Cardiac muscle cell (in vitro differentiated cells and primary cell): ENCODE data around the gene PTGR1. TPM values are rescaled to one million over a fixed set of nuclear protein-coding genes. Genes with fewer than 3 reads are reported as not detected.
"Not testable (repeated sequence)": the region's sequence is repeated elsewhere in the genome, so short reads cannot be mapped to it uniquely, and the experiment has no call there.

ENCODE experiments used
- DNase-seq, 2 donors: peaks; one replicate each; pipeline versions ENCODE4 v3.0.0 to v3.0.0-alpha.2; 2010 to 2017; ENCODE audit warnings: low read depth in 1 of 2, low spot score in 1 of 2
- H3K27ac ChIP-seq: fragments of 200-600 bp; sonication (generic); 2 replicates; pipeline ENCODE4 v1.5.1; 2016
- H3K27me3 ChIP-seq: fragments of 200-600 bp; sonication (generic); 2 replicates; pipeline ENCODE4 v1.6.0; 2016; ENCODE audit warnings: control low read depth
- H3K36me3 ChIP-seq: fragments of 200-600 bp; sonication (generic); 2 replicates; pipeline ENCODE4 v1.5.1; 2016; ENCODE audit warnings: control low read depth
- H3K4me1 ChIP-seq: fragments of 200-600 bp; sonication (generic); 2 replicates; pipeline ENCODE4 v1.8.1; 2017; ENCODE audit warnings: low read depth, mild to moderate bottlenecking, mixed run types
- H3K4me3 ChIP-seq: fragments of 200-600 bp; sonication (generic); 2 replicates; pipeline ENCODE4 v1.5.1; 2016; ENCODE audit warnings: mild to moderate bottlenecking
- H3K9me3 ChIP-seq: fragments of 200-600 bp; sonication (generic); 2 replicates; pipeline ENCODE4 v1.5.1; 2017; ENCODE audit warnings: low read depth, mild to moderate bottlenecking, control low read depth
- CTCF ChIP-seq: IDR thresholded peaks from 2 replicates; pipeline ENCODE4 v1.5.1; 2012; ENCODE audit warnings: low read depth, mild to moderate bottlenecking, low read length
- polyA plus RNA-seq: library from polyadenylated mRNA; unstranded; fragments of >200 nt; fragmentation: Nextera tagmentation; extraction: Ambion mirVana; gene quantifications from 2 replicates; pipeline ENCODE4 v1.2.1, GENCODE V29; 2016
- total RNA-seq: library from RNA; depleted of rRNA; stranded (reverse); fragments of >200 nt; gene quantifications from 2 replicates; pipeline ENCODE4 v1.2.3, GENCODE V29; 2016

Gene PTGR1
- total and polyA plus RNA-seq, 2 experiments from 2014 or later: 65.6 to 98.3 TPM

DNA sequence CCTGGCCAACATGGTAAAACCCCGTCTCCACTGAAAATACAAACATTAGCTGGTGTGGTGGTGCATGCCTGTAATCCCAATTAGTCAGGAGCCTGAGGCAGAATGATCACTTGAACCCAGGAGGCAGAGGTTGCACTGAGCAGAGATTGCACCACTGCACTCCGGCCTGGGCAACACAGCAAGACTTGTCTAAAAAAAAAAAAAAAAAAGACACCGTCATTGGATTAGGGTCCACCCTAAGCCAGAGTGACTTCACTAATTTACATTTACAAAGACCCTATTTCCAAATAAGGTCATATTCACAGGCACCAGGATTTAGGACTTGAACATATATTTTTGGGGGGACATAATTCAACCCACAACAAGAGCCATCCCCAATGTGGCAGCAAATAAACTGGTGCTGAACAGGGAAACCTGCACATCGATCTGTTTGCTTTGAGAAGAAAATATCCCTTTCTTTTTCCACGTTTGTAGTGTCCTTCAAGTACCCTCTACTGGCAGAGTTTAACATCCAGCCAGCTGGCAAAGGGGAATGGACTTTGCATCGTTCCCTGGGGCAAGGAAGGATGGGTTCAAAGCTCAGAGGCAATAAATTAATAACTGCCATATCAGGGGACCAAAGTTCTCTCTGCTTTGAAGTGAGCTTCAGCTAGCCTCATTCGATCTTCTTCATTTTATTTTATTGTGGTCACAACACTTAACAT is 28.0 kb upstream of the PTGR1 start:
- H3K9me3 ChIP-seq: no peaks in the 10 kb centered on the region
- no peak for DNase-seq
- no peaks in the 10 kb centered on the region for H3K36me3 ChIP-seq
- TF ChIP-seq CTCF: no peak
- H3K27me3 ChIP-seq: no peaks in the 10 kb centered on the region
- H3K27ac ChIP-seq: no peak overlapping the region
- no peak overlapping the region for H3K4me3 ChIP-seq
- H3K4me1 ChIP-seq: peaks cover 4% of the 10 kb centered on the region

GRCh38 chr9:111622626-111623025 is 23.2 kb upstream of the PTGR1 start:
- no peaks in the 10 kb centered on the region for H3K4me1 ChIP-seq
- no peaks in the 10 kb centered on the region for H3K27me3 ChIP-seq
- H3K4me3 ChIP-seq: no peak overlapping the region
- no peak overlapping the region for H3K27ac ChIP-seq
- peak in 1 of 2 donors; percentile 81 for DNase-seq
- no peaks in the 10 kb centered on the region for H3K36me3 ChIP-seq
- TF ChIP-seq CTCF: no peak
- H3K9me3 ChIP-seq: no peaks in the 10 kb centered on the region

- H3K4me1 ChIP-seq: no peaks in the 10 kb centered on the region
- H3K27me3 ChIP-seq: no peaks in the 10 kb centered on the region
- TF ChIP-seq CTCF: peak; percentile 98
- no peaks in the 10 kb centered on the region for H3K36me3 ChIP-seq
- no peak overlapping the region for H3K27ac ChIP-seq
- H3K4me3 ChIP-seq: no peak overlapping the region
- peak in 1 of 2 donors; percentile 69 for DNase-seq
- H3K9me3 ChIP-seq: no peaks in the 10 kb centered on the region
These were observed 22.5 kb upstream of the PTGR1 start for GRCh38 chr9:111621895-111622480.

GRCh38 chr9:111617349-111617748 is 17.9 kb upstream of the PTGR1 start:
- H3K9me3 ChIP-seq, H3K27me3 ChIP-seq, DNase-seq, H3K4me3 ChIP-seq, H3K36me3 ChIP-seq, H3K27ac ChIP-seq, H3K4me1 ChIP-seq: not testable (repeated sequence)

DNA sequence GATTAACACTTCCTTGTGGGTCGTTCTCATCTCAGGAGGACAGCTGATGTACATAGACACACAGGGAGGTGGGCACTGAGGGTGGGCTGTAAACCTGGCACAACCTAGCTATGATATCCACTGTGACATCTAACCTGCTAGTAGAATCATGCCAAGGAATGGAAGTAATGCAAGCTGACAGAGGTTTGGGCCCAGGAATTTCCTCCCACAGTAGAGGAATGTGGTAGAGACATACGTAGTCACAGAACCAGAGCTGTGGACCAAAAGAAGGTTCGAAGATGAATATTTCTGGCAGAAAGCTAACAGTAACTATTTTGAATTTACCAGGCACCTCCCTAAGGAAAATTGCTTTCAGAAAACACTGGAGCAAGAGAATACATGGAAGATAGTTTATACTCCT is 16.5 kb upstream of the PTGR1 start:
- no peak overlapping the region for H3K4me3 ChIP-seq
- no peak for DNase-seq
- no peaks in the 10 kb centered on the region for H3K36me3 ChIP-seq
- TF ChIP-seq CTCF: no peak
- no peaks in the 10 kb centered on the region for H3K4me1 ChIP-seq
- H3K27ac ChIP-seq: no peak overlapping the region
- H3K9me3 ChIP-seq: no peaks in the 10 kb centered on the region
- H3K27me3 ChIP-seq: no peaks in the 10 kb centered on the region

GRCh38 chr9:111613436-111614040 is 14.1 kb upstream of the PTGR1 start:
- Histone ChIP-seq H3K27me3 (no peaks in the 10 kb centered on the region), H3K27ac (no peak overlapping the region), H3K4me3 (no peak overlapping the region), H3K9me3 (no peaks in the 10 kb centered on the region), H3K4me1 (no peaks in the 10 kb centered on the region), H3K36me3 (no peaks in the 10 kb centered on the region)
- DNase-seq: no peak
- TF ChIP-seq CTCF: no peak
